Mammary microvascular endothelial cell (primary cell): Measurements from ENCODE around the gene FADS2. TPM values are rescaled to one million over a fixed set of nuclear protein-coding genes. Genes with fewer than 3 reads are reported as not detected.

Experiments used
- total RNA-seq: library from RNA; depleted of rRNA; stranded (reverse); fragments of >200 nt; gene quantifications from 2 replicates; pipeline ENCODE4 v1.2.3, GENCODE V29; 2015

The FADS2 gene
- total RNA-seq = 267 and 304 TPM in 2 replicates

DNA sequence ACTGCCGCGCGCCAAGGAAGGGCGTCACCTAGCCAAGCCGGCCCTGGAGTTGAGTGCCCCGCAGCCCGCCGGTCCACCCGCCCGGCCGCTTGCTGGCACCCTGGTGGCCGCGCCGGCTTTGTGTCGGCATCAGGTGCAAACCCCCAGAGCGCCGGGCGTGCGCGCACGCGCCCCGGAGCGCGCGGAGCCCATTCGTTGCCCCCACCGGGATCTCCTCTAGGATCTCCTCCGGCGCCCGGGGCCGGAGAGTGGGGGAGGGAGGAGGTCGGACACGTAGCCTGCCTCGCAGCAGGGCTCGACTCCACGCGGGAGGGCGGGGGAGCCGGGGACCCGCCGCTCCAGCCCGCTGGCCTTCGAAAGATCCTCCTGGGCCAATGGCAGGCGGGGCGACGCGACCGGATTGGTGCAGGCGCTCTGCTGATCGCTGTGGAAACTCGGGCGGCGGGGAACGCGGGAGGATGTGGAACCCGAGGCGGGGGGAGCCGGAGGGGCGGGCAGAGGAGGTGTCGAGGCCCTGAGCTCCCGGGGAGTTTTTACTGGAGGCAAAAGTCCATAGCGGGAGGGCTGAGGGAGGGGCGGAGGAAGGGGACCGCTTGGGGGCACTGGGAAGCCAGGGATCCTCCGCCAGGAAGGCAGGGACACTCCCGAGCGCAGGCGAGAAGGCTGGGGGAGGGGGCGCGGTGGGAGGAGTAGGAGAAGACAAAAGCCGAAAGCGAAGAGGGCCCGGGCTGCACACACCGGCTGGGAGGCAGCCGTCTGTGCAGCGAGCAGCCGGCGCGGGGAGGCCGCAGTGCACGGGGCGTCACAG lies at the start of gene FADS2:
Gene FADS2, plus strand, starts transcription at position 730 of the 808 bp plus-strand sequence. CDS start 91 bp downstream, outside the sequence.

DNA sequence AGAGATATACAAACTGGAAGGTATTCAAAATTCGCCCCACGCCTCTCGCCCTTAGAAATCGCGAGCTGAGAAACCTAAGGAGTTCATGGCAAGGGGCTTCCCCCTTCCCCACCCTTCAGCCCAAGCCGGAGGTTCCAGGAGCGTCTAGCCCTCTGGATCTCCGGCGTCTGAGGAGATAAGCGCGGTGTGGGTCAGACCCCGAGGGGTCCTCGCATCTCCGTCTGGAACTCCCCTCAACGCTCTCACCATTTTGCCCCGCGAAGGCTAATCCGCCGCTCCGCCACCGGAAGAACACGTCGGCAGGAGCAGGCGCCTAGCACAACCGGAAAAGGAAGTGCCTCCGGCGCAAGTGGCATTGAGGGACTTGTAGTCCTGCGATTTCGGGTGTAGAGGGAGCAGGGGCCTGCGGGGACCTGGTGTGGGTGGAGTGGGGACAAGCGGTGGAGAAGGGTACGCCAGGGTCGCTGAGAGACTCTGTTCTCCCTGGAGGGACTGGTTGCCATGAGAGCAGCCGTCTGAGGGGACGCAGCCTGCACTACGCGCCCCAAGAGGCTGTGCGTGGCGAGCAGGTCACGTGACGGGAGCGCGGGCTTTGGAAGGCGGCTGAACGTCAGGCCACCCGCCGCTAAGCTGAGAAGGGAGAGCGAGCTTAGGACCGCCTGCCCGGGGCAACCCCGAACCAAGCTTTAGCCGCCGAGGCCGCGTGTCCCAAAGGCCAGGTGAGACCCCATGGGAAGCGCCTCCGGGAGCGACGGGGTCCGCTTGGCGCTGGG lies 35.6 kb upstream of the FADS2 start, which contains the start of the genes FEN1 and TMEM258:
Gene FEN1, plus strand, starts transcription at position 602 of the 773 bp plus-strand sequence. CDS start 2,451 bp downstream, outside the sequence.
Gene TMEM258, minus strand, starts transcription at position 290 of the 773 bp plus-strand sequence. Its CDS starts 41 bp downstream, at position 249.

DNA sequence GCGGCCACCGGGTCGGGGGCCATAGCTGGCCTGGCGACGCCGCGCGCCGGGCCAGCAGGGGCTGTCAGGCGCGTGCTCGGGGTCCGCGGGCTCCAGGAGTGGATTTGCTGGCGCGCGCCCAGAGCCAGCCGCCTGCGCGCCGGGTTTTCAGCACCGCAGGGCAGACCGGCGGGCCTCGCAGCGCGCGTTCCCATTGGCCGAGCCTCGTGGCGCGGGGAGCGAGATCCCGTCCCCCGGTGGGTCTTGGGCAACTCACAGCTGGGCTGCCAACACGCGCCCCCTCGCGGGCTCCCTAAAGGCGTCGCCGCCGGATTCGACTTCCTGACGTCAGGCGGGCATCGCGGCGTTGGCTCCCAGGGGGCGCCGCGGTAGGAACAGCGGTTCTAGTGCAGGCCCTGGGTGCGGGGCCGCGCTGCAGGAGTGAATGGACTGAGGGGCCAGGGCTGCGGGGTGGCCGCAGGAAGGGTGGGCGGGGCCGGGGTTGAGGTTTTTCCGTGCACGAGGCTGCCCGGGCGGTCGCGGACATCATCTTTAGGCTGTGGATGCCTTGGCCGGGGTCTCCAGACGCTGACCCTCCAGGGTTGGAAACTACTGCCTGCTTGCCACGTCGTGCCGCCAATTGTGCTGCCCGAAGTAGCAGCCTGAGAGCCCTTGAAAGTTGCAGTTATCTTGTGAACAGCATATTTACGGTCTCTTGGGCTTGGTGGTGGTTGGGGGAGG lies 11.2 kb upstream of the FADS2 start, which contains the start of gene FADS1:
Gene FADS1, minus strand, starts transcription at position 268 of the 720 bp plus-strand sequence. Its CDS starts 74 bp downstream, at position 194.

DNA sequence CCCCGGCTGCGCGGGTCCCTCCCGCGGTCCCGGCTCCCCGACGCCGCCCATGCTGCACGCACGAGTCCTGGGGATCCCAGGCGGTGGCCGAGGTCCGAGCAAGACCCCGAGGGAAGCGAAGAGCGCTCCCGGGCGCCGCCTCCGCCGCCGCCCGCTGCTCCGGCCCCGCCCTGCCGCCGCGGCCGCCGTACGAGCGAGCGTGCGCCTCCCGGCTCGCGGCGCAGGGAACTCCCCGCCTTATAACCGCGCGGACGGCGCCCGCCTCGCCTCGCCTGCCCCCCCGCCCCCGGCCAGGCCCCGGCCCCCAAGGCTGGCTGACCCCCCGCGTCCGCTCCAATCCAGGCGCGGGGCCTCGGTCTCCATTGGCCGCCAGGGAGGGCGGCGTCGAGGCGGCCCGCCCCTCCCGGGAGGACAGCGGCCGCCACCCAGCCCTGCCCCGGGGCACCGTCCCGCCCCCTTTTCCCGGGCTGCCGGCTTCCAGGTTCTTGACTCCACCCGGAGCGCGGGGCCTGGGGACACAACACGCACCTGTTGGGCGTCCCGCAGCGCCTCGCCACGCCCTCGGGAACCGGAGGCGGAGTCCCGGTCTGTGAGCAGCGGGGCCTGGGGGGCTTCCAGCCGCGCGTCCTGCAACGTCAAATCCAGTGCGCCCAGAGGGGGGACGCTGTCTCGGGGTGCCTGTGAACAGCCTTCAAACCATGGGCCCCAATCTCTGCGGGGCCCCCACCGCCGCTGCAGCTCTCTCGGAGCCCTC lies 63.4 kb downstream of the FADS2 start, which contains the start of gene FADS3:
Gene FADS3, minus strand, starts transcription at position 215 of the 754 bp plus-strand sequence. Its CDS starts 164 bp downstream, at position 51.

Other genes with a start within 250 kb of the FADS2 start
- gene SYT7, start 247.2 kb upstream of the FADS2 start, total RNA-seq = 0.05 and 0.07 TPM in 2 replicates
- 4.3 and 5.8 TPM in 2 replicates for gene DAGLA, start 147.9 kb upstream of the FADS2 start, total RNA-seq
- gene MYRF, start 75.7 kb upstream of the FADS2 start, total RNA-seq = 2.3 and 4.3 TPM in 2 replicates
- 64.7 and 84.0 TPM in 2 replicates for gene TMEM258, start 35.7 kb upstream of the FADS2 start, total RNA-seq
- 66.6 and 71.7 TPM in 2 replicates for gene FEN1, start 35.4 kb upstream of the FADS2 start, total RNA-seq
- 59.7 and 68.7 TPM in 2 replicates for gene FADS1, start 11.3 kb upstream of the FADS2 start, total RNA-seq
- gene FADS3, start 63.2 kb downstream of the FADS2 start, total RNA-seq = 259 and 318 TPM in 2 replicates
- gene RAB3IL1, start 89.3 kb downstream of the FADS2 start, total RNA-seq = 5.1 and 7.5 TPM in 2 replicates
- gene BEST1, start 122.1 kb downstream of the FADS2 start, total RNA-seq = not detected in 2 replicates
- gene FTH1, start 139.3 kb downstream of the FADS2 start, total RNA-seq = 854 and 859 TPM in 2 replicates